Gastrocnemius medialis (tissue), 4 donors: ENCODE results near the gene COL1A1.

Experiments used
- CTCF ChIP-seq, 5 experiments: fragments of 450-650 bp in 3 of 5; fragments of 200-600 bp in 2 of 5; sonication (generic) in 2 of 5; IDR thresholded peaks in 4 of 5; conservative IDR thresholded peaks in 1 of 5; 1 replicate in 4 of 5; 2 replicates in 1 of 5; pipeline ENCODE4 v1.5.1; 2016 to 2019; ENCODE audit warnings: antibody characterized with exemption in 5 of 5, mild to moderate bottlenecking in 3 of 5, moderate library complexity in 3 of 5
- POLR2A ChIP-seq, 2 donors: fragments of 450-650 bp; IDR thresholded peaks; one replicate each; pipeline ENCODE4 v1.6.1; 2017; ENCODE audit warnings: antibody characterized with exemption in 2 of 2, mild to moderate bottlenecking in 2 of 2, moderate library complexity in 2 of 2

GRCh38 chr17:50248255-50248654 lies 46.8 kb upstream of the COL1A1 start:
- TF ChIP-seq CTCF (IDR thresholded peaks at IDR 0.05 in 4 of 5, conservative IDR thresholded peaks at IDR 0.05 in 1 of 5) (no peak), POLR2A (IDR thresholded peaks at IDR 0.05) (no peak)
